Measurements from ENCODE around the gene EIF1.

DNA sequence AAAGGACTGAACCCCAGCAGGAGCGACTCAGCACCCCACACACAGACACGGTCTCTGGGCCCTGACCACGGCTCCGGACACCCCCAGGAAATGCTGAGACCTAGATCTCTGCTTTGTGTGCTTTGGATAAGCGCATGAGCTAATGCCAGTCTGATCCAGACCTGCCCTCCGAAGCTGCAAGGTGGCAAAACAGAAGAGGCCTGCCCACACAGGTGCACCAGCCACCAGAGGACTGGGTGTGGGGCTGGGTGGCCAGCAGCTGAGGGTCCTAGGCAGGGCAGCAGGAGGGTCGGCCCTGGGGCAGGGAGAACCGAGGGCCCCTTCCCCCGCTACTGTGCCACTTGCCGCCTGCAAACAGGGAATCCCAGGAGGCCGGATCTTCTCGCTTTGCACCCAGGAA, 30.7 kb upstream of the EIF1 start:
- TF ChIP-seq JUN (CRISPR knock-in tag; IDR thresholded peaks at IDR 0.05): no peak
- no peak for TF ChIP-seq MLX (CRISPR knock-in tag; IDR thresholded peaks at IDR 0.05)
- no peak for TF ChIP-seq CTCF (IDR thresholded peaks at IDR 0.05)
- TF ChIP-seq, protein P1, sequence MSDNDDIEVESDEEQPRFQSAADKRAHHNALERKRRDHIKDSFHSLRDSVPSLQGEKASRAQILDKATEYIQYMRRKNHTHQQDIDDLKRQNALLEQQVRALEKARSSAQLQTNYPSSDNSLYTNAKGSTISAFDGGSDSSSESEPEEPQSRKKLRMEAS (CRISPR knock-in tag; IDR thresholded peaks at IDR 0.05): no peak
- TF ChIP-seq ESRRA (CRISPR knock-in tag; IDR thresholded peaks at IDR 0.05; ENCODE audit: borderline replicate concordance): no peak

All from WTC11 (cell line).